GM21360 (cell line): ENCODE measurements around the gene AMPD2.
"Not testable (repeated sequence)": the region's sequence is repeated elsewhere in the genome, so short reads cannot be mapped to it uniquely, and the experiment has no call there.

Experiments
- ATAC-seq: cut with Tn5 transposase; IDR thresholded peaks from one replicate; pipeline ENCODE4 v1.9.1; 2021; ENCODE audit warnings: mild to moderate bottlenecking, moderate library complexity; ENCODE audit not compliant: unreplicated experiment

AMPD2 gene

DNA sequence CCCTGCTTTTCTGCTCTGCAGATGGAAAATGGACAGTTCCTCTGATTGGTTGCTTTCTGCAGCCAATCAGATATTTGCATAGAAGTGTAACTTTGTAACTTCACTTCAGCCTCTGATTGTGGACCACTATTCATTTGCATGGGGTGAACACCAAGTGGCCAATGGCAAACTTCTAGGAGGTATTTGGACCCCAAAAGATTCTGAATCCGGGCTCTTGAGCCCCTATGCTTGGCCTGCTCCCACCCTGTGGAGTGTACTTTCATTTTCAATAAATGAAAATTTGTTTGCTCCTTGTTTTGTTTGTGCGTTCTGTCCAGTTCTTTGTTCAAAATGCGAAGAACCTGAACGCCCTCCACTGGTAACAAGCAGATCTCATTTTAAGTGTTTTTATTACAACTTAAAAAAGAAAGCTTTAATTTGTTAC, 29.9 kb downstream of the AMPD2 start:
- no peak for ATAC-seq

DNA sequence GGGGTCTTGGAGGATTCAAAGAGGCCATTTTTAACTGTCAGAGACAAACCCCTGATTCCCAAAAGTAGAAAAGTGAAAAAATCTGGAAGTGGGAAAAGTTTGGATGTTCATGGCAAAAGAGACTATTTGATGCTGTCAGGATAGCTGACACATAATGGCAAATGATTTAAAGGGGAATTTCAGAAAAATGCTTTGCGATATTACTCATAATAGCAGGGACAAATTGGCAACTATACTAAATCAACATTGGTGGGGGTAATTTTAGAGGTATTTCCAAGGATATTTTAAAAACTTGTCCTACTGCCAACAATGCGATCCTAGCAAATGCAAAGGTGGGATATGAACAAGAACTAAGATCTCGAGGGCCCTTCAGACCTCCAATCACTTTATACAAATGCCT, 31.0 kb downstream of the AMPD2 start:
- no peak for ATAC-seq

DNA sequence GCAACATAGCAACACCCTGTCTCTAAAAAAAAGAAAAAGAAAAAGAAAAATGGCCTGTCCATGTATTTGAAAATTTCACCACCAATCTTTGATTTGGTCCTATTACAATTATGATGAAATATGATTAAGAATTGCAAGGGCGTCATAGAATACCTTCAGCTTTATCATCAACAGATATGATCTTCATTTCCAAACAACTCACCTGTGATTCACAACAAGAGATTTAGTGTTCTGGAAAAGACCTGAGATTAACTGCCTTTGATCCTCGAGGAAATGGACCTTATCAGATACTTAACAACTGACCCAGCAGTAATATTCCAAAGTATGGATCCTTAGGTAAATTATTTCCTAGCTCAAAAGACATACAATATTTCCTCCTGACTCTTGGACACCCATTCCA, 32.8 kb downstream of the AMPD2 start:
- ATAC-seq: no peak

DNA sequence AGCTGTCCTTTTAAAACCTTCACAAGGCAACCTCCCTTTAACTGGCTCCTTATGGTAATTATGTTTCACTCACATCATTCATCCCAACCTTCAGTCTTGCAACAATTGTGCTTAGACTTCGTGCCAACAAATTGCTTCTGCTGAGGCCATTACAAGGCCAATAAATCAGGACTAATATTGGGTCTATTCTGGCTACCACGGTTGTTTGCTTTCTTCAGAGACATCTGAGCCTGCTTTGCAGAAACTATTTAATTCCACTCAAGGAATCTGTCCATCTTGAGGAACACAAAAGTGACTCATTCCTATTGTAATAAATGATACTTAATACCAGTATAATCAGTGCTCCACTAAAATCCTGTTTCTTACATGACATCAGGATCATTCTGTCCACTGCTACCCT, 33.7 kb downstream of the AMPD2 start:
- ATAC-seq: no peak

DNA sequence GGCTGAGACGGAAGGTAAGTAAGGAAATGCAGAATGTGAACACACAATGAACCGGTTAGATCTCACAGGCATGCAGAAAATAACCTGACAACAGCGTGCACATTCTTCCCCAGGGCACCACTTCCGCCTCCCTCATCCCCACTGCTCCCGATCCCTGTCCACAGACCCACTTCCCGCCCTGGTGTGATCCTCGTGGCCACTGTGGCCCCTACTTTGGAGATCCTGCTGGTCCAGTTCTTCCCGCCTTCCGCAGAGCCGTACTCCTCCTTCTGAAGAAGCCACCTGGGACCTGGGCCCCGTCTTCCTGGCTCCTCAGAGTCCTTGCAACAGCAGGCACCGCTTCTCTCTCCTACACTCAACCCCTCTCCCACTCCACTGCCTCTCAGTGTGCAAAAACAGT, 34.9 kb downstream of the AMPD2 start:
- no peak for ATAC-seq

DNA sequence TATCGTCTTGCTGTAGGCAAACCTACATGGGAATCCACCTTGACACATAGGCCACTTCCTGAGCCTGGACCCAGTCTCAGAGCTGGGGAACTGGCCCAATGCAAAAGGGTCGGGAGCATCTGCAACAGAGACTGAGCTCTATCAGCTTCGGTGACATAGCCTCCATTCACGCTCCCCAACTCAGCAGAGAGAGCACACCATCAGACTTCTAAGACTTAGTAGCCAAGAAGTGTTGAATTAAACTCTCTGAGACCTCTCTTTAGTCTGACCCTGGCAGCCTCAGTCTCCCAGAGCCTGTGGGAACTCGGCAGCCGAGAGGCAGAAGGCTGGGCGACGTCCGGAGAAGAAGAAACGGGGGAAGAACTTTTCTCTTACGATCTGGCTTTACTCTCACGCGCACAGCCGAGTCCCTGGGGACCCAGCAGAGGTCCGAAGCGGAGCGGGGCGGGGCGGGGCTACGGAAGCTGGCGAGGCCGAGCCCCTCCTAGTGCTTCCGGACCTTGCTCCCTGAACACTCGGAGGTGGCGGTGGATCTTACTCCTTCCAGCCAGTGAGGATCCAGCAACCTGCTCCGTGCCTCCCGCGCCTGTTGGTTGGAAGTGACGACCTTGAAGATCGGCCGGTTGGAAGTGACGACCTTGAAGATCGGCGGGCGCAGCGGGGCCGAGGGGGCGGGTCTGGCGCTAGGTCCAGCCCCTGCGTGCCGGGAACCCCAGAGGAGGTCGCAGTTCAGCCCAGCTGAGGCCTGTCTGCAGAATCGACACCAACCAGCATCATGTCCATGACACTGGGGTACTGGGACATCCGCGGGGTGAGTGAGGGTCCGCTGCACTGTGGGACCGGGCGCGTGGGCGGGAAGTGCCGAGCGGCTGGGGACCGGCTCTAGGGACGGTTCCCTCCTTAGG, 36.2 kb downstream of the AMPD2 start, which contains the start of gene GSTM4:
Gene GSTM4, plus strand, starts transcription at position 485 of the 905 bp plus-strand sequence. Its CDS starts 291 bp downstream, at position 776.
- ATAC-seq: peak; percentile 83

GRCh38 chr1:109657395-109657794, 37.8 kb downstream of the AMPD2 start:
- no peak for ATAC-seq

DNA sequence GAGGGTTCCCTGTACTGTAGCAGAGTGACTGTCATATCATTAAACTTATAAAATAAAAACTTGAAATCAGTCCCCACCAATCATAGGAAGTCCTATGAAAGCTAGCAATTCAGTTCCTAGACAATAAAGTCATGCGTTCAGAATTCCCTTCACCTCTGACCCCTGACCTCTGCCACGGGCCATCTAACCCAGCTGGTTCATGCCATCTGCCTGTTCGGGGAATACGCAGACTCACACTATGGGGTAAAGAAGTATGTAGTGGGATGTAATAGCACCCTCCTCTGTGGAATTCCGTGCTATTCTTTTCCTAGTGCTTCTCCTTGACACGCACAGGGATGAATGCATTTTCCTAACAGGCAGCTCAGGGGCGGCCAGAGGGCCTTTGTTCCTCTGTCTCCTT, 38.3 kb downstream of the AMPD2 start:
- ATAC-seq: no peak

DNA sequence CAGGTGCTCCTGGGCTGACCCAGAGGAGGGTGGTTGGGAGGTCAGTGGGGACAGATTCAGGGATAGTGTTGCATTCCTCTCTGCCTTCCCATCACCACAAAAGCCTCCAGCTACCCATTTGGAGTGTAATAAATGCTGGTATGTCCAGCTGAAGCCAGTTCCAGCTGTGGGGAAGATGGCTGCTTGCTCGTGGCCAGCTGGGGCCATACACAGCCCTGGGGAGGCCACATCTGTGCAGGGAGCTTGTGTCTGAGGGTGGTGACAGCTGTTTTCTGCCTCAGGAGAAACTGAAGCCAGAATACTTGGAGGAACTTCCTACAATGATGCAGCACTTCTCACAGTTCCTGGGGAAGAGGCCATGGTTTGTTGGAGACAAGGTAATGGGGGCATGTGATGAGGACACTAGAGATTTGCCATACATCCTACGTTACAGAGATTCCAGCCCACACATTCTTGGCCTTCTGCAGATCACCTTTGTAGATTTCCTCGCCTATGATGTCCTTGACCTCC, 39.0 kb downstream of the AMPD2 start:
- no peak for ATAC-seq

- ATAC-seq: no peak
Measured at GRCh38 chr1:109659145-109659544, 39.5 kb downstream of the AMPD2 start.

GRCh38 chr1:109659997-109660690, 40.5 kb downstream of the AMPD2 start:
- ATAC-seq: no peak

DNA sequence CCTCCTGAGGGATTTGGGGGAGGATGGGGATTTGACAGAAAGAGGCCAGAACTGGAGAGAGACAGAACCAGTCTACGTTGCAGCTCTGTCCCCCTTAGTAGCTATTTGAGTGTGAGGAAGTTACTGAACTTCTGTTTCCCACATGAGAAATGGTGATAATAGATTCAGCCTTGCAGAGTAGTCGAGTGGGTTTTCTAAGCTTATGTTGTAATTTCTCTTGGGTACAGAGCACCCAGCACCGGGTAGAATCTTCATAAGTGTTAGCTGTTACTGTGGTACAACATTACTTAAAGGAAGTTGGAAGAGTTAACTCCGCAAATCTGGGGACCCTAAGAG, 41.0 kb downstream of the AMPD2 start:
- not testable (repeated sequence) for ATAC-seq

DNA sequence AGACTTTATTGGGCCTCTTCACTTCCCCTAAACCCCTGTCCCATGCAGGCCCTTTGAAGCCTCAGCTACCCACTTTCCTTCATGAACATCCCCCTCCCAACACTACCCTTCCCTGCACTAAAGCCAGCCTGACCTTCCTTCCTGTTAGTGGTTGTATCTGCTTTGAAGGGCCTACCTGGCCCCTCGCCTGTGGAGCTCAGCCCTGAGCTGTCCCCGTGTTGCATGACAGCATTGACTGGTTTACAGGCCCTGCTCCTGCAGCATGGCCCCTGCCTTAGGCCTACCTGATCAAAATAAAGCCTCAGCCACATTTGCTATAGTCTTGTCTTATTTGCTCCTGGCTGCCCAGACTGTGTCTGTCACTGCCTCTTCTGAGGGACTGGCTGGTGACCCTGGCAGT, 41.8 kb downstream of the AMPD2 start:
- no peak for ATAC-seq

DNA sequence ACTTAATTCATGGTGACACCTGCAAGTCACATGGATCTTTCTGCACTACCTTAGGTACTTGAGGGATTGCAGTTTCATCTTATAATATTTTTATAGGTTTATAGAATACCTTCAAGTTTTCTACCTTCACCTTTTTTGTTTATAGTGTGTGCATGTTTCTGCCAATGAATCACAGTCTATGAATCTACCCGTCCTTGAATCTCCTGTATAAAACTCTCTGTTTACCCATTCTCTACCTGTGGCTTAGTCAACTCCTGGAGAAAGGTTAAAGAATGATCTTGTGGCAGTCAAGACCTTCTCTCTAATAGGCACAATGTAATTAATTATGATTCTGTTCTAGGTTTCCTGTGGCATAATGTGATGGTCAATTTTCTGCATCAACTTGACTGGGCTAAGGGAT, 45.0 kb downstream of the AMPD2 start:
- no peak for ATAC-seq

DNA sequence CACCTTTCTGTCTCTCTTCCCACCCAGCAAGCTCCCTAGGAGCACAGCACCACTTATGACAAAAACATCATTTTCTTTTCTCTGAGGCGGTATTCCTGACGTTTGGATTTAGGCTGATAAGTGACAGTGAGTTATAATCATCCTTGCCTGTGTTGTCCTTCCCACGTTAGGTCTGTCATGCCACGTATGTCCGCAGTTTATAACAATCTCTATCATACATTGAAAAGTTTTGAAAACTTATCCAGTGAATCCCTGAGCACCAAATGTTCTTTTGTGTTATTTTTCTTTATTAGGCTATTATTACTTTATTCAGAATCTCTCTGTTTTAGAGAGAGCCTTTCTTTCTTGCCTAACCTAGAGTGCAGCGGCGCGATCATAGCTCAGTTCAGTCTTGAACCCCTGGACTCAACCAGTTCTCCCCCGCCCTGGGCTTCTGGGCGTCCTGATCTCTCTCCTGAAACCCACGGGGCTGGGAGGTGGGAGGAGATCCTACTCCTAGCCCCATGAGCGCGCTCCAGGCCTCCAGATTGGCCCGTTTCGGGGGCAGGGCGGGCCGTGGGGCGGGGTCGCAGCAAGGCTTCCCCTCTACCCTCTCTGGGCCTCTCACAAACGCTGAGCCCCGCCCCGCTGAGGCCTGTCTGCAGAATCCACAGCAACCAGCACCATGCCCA, 48.0 kb downstream of the AMPD2 start, which contains the start of gene GSTM2:
Gene GSTM2, plus strand, starts transcription at position 606 of the 671 bp plus-strand sequence. Its CDS starts 59 bp downstream, at position 665.
- ATAC-seq: peak; percentile 84

GRCh38 chr1:109668123-109668775, 48.6 kb downstream of the AMPD2 start:
- ATAC-seq: no peak

DNA sequence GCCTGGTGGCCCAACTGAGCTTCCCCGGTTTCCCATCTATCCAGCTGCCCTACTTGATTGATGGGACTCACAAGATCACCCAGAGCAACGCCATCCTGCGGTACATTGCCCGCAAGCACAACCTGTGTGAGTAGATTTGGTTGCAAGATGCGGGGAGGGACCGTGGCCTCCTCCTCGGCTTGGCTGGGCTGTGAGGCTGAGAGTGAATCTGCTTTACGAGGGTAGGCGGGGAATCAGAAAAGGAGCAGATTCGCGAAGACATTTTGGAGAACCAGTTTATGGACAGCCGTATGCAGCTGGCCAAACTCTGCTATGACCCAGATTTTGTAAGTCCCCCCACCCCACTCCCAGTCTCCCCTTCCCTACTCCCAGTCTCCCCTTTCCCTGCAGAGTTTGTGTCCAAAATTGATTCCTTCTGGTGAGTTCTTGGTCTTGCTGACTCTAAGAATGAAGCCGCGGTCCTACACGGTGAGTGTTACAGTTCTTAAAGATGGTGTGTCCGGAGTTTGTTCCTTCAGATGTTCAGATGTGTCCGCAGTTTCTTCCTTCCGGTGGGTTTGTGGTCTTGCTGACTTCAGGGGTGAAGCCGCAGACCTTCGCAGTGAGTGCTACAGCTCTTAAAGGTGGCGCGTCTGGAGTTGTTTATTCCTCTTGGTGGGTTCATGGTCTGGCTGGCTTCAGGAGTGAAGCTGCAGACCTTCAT, 49.8 kb downstream of the AMPD2 start:
- no peak for ATAC-seq

DNA sequence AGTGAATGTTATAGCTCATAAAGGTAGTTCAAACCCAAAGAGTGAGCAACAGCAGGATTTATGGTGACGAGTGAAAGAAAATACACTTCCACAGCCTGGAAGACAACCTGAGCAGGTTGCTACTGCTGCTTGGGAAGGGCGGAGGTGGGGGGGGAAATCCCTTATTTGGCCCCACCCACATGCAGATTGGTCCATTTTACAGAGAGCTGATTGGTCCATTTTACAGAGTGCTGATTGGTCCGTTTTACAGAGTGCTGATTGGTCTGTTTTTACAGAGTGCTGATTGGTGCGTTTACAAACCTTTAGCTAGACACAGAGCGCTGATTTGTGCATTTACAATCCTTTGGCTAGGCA, 50.3 kb downstream of the AMPD2 start:
- not testable (repeated sequence) for ATAC-seq

DNA sequence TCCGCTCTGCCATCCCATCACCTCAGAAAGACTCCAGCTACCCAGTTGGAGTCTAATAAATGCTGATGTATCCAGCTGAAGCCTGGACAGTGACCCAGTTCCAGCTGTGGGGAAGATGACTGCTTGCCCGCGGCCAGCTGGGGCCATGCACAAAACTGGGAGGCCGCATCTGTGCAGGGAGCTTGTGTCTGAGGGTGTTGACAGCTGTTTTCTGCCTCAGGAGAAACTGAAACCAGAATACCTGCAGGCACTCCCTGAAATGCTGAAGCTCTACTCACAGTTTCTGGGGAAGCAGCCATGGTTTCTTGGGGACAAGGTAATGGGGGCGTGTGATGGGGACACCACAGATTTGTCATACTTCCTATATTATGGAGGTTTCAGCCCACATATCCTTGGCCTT, 51.4 kb downstream of the AMPD2 start:
- ATAC-seq: no peak

- not testable (repeated sequence) for ATAC-seq
Measured at GRCh38 chr1:109673861-109674260, 54.2 kb downstream of the AMPD2 start.
